ENCODE measurements around the gene SIAH3.
"Not testable (repeated sequence)": the region's sequence is repeated elsewhere in the genome, so short reads cannot be mapped to it uniquely, and the experiment has no call there.

SIAH3 gene

DNA sequence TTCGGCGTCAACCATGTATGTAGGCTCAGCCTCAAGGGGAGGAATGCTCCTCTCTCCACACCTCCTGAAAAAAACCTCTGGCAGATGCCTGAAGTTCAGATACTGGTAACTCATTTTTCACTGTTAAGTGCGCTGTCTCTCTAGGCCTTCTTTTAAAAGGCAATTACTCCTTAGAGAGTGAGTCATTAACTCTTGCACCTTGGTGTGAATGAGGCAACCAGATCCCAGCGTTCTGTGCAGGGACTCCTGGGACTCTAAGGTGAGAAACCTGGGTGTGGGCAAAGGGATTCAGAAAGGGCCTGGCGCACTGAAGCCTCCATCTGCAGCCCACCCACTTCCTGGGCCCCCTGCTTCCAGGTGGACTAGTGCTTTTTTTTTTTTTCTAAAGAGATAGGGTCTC is 71.7 kb downstream of the SIAH3 start:
- DNase-seq: no peak

DNA sequence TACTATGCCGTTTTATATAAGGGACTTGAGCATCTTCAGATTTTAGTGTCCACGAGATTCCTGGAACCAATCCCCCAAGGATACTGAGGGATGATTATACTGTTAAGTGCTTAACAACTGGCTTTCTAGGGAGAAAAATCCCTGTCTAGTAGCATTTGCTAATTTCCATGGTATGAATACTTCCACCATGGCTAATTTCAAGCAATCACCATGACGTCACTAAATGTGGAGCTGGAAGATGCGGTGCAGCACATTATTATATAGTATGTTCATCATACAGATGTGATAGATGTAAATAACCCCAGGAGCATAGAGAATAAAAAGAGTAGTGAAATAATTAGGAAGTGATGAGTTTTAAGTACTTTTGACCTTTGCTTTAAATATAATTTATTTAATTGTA is 72.7 kb downstream of the SIAH3 start:
- DNase-seq: no peak

- no peak for DNase-seq
Measured at GRCh38 chr13:45776748-45777147, 74.8 kb downstream of the SIAH3 start.

GRCh38 chr13:45775401-45775963 is 76.1 kb downstream of the SIAH3 start:
- DNase-seq: no peak

- no peak for DNase-seq
Measured at GRCh38 chr13:45773944-45774343, 77.6 kb downstream of the SIAH3 start.

GRCh38 chr13:45773236-45773635 is 78.3 kb downstream of the SIAH3 start:
- DNase-seq: no peak

DNA sequence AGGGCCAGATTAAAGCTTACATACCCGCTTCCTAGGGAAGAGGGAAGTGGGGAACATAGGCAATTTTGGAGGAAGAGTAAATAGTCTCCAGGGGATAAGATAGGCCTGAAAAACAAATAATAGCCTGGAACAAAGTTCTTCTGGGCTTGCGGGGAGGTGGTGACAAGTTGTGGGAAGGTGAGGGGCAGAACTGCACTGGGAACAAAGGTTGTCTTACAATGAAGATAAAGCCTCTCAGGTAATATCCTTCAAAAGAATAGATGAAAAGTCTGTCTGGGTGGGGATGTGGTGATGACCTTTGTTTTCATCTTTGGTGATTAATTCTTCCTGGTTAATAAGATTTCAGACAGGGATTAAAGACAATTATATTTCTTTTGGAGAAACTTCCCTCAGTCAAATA is 80.7 kb downstream of the SIAH3 start:
- DNase-seq: no peak

- DNase-seq: no peak
Measured at GRCh38 chr13:45768656-45769479, 82.7 kb downstream of the SIAH3 start.

DNA sequence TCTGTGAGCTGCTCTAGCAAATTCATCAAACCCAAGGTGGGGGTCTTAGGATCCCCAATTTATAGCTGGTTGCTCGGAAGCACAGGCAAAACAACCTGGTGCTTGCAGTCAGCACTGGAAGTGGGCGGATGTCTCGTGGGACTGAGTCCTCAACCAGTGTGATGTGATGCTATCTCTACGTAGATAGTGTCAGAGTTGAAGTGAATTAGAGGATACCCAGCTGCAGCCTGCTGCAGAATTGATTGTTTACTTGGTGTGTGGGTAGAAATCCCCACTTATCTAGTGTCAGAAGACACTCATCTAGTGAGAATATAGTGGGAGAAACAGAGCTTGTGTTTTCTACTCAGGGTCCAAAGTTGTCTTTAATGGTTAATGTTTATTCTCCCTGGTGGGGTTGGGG is 86.1 kb downstream of the SIAH3 start:
- no peak for DNase-seq

DNA sequence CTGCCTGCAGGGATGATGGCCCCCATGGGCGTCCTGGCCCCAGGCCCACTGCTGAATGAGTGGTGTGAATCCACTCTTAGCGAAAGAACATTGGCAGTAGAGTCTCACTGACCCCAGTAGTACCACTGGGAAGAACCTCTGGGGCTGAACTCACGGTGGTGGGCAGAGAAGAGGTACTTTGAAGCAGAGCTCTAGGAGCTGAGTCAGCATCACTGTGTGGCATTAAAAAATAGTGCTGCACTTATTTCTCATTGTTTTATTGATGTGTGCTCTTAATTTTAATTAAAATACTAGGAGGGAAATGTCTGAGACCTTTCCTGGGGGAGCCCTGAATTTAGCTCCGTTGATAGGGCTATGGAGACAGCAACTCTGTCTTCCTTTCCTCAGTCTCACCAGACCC is 88.1 kb downstream of the SIAH3 start:
- DNase-seq: no peak

DNA sequence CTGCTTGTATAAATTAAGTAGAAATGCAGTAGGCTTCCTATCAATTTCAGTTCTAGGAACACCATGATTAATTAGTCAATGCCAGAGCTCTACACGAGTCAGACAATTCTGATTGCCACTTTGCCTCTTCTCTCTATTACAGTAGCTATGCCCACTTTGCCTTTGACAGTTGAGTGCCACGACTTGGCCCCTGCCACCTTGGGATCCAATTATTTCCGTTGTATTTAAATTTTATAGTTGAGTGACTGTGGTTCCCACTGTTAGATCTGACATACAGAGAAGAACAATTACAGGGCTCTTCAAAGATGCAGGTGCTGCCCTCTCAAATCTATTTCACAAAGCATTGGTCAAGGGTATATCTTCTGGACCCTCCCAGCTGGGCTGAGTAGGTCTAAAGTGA is 94.0 kb downstream of the SIAH3 start:
- not testable (repeated sequence) for DNase-seq

DNA sequence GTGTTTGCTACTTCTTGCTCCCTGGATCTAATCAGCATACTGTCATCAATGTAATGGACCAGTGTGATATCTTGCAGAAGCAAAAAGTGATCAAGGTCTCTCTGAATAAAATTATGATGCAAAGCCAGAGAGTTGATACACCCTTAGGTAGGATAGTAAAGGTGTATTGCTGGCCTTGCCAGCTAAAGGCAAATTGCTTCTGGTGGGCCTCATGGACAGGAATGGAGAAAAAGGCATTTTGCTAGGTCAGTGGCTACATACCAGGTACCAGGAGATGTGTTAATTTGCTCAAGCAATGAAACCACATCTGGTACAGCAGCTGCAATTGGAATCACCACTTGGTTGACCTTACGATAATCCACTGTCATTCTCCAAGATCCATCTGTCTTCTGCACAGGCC is 95.1 kb downstream of the SIAH3 start:
- DNase-seq: not testable (repeated sequence)

- DNase-seq: no peak
Measured at GRCh38 chr13:45752510-45752909, 99.0 kb downstream of the SIAH3 start.

DNA sequence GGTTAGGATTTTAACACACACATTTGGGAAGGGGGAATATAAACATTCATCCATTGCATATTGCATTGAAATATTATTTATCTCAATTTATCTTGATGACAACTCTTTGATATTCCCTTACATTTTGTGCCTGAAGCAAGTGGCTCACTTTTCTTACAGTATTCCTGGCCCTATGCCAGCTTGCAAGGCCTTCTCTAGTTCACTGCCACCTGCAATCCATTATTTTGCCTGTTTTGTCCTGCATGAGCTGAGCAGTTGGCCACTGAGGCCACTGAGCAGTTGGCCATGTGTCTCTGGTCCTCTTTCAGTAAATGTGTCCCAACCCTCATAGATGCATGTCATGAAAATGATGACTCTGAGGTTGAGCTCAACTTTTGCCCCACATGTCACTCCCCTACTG is 99.7 kb downstream of the SIAH3 start:
- no peak for DNase-seq

GRCh38 chr13:45750566-45750965 is 101.0 kb downstream of the SIAH3 start:
- no peak for DNase-seq

DNA sequence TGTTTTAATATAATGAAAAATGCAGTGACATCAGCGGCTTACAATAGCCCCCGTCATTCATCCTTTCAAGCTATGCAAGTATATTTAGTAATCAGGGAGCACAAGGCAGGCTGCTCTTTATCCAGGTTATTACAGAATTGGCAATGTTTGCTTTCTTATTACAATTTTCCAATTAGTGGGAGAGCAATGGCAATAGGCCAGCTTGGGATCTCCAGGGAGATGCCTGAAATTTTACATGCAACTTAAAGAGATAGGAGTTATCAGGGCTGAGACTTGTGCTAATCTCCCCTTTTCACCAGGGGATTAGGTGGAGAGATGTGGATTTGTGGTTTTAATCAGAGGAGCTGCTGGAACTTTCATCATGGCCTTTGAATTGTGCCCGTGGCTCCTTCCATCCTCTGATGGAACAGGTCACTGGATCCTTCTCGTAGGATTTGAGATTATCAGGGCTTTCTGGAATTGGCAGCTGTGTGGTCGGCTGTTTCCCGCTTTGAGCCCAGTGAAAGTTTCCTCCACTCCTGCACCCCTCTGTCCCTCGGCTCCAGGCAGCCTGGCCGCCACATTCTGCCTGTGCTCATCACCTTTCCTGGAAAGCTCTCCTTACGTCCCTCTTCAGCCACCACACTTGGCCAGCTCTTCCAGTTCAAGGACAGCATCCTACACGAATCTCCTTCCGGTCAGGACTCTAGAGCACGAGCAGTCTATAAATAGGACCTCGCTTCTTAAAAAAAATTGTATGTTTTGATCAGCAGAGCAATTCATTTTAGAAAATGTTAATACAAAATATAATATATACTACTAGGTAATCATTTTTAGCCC is 102.4 kb downstream of the SIAH3 start:
- DNase-seq: no peak

GRCh38 chr13:45747071-45747470 is 104.5 kb downstream of the SIAH3 start:
- DNase-seq: no peak

GRCh38 chr13:45744979-45745378 is 106.6 kb downstream of the SIAH3 start:
- no peak for DNase-seq

DNA sequence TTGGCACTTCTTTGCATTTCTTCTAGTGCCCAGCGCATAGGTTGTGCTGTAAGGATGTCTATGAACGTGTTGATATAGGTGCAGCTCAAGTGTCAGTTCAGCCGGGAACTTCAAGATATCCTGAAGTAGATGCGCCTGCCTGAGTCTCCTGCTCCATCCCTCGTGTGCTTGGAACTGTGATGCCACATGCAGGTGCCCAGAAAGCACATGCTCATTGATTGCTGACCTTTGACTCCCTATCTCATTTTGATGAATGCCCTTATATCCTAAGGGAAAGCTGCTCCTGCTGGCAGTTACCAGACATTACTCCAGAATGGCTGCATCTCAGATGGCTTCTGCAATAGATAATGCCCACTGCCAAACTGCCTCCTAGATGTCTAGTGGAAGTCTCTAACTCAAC is 108.6 kb downstream of the SIAH3 start:
- no peak for DNase-seq

- DNase-seq: no peak
Measured at GRCh38 chr13:45737571-45738017, 114.0 kb downstream of the SIAH3 start.

GRCh38 chr13:45733361-45733760 is 118.2 kb downstream of the SIAH3 start:
- DNase-seq: no peak

DNA sequence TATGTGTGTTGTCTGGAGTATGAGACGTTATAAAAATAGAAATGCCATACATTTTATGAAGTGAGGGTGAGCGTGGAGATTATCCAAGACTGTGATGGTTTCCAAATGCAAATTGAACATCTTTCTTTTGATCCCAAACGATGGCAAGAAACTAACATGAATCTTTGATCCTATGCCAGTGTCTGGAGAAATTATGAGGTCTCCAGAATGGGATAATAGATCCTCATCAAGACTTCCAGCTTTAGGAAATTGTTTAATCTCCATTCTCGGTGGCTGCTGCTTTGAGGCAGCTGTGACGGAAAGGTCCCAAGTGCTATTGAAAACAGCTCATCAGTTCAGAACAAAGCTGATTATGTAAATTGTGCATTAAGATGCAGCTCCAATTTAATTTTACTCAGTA is 118.6 kb downstream of the SIAH3 start:
- DNase-seq: no peak

GRCh38 chr13:45731455-45731854 is 120.1 kb downstream of the SIAH3 start:
- DNase-seq: no peak

- no peak for DNase-seq
Measured at GRCh38 chr13:45728759-45729158, 122.8 kb downstream of the SIAH3 start.

Measured in femur (tissue), 1 donor.